Astrocyte (in vitro differentiated cells and primary cell): ENCODE results near the gene YIPF6. TPM values are rescaled to one million over a fixed set of nuclear protein-coding genes. Genes with fewer than 3 reads are reported as not detected.
"Not testable (repeated sequence)": the region's sequence is repeated elsewhere in the genome, so short reads cannot be mapped to it uniquely, and the experiment has no call there.

Experiments used
- DNase-seq: peaks from one replicate; pipeline ENCODE4 v3.0.0-alpha.2; 2010; ENCODE audit warnings: low read depth
- FAIRE-seq: peaks from 2 replicates; lab custom pipeline; 2011; peaks lifted over from hg19 to GRCh38; lab: Jason Lieb, UNC
- H2AFZ ChIP-seq: 2 replicates; pipeline ENCODE4 v1.6.0; 2012; ENCODE audit warnings: low read depth, low read length, inconsistent platforms
- H3K27ac ChIP-seq: 2 replicates; pipeline ENCODE4 v1.5.1; 2011; ENCODE audit warnings: low read depth, low read length, inconsistent platforms
- H3K27me3 ChIP-seq: 2 replicates; pipeline ENCODE4 v1.6.0; 2011; ENCODE audit warnings: low read length, inconsistent platforms; ENCODE audit not compliant: insufficient read depth
- H3K36me3 ChIP-seq: 2 replicates; pipeline ENCODE4 v1.5.1; 2011; ENCODE audit warnings: low read length, inconsistent platforms; ENCODE audit not compliant: insufficient read depth
- H3K4me1 ChIP-seq: 2 replicates; pipeline ENCODE4 v1.5.1; 2011; ENCODE audit warnings: low read length, inconsistent platforms; ENCODE audit not compliant: insufficient read depth
- H3K4me2 ChIP-seq: 2 replicates; pipeline ENCODE4 v1.6.0; 2012; ENCODE audit warnings: low read length, inconsistent platforms
- H3K4me3 ChIP-seq: 2 replicates; pipeline ENCODE4 v1.5.1; 2011; ENCODE audit warnings: low read depth, mild to moderate bottlenecking, low read length, inconsistent platforms; ENCODE audit not compliant: insufficient read depth
- H3K79me2 ChIP-seq: 2 replicates; pipeline ENCODE4 v1.6.0; 2012; ENCODE audit warnings: mild to moderate bottlenecking, low read length, inconsistent platforms; ENCODE audit not compliant: insufficient read depth
- H3K9ac ChIP-seq: 2 replicates; pipeline ENCODE4 v1.6.0; 2012; ENCODE audit warnings: mild to moderate bottlenecking, low read length, inconsistent platforms
- H3K9me3 ChIP-seq: 2 replicates; pipeline ENCODE4 v1.5.1; 2012; ENCODE audit warnings: low read depth, mild to moderate bottlenecking, low read length, inconsistent platforms; ENCODE audit not compliant: insufficient read depth
- H4K20me1 ChIP-seq: 2 replicates; pipeline ENCODE4 v1.6.0; 2012; ENCODE audit warnings: low read length, inconsistent platforms; ENCODE audit not compliant: insufficient read depth
- H3K27ac Mint-ChIP-seq: one replicate; pipeline ENCODE4 v1.8.0; 2021; ENCODE audit warnings: mild to moderate bottlenecking, mixed read lengths; ENCODE audit not compliant: unreplicated experiment
- H3K27me3 Mint-ChIP-seq: one replicate; pipeline ENCODE4 v1.8.0; 2021; ENCODE audit warnings: low read depth, mixed read lengths; ENCODE audit not compliant: unreplicated experiment
- H3K36me3 Mint-ChIP-seq: one replicate; pipeline ENCODE4 v1.8.0; 2021; ENCODE audit warnings: low read depth, mixed read lengths; ENCODE audit not compliant: unreplicated experiment
- H3K4me1 Mint-ChIP-seq: one replicate; pipeline ENCODE4 v1.8.0; 2021; ENCODE audit warnings: low read depth, mixed read lengths; ENCODE audit not compliant: unreplicated experiment
- H3K4me3 Mint-ChIP-seq: one replicate; pipeline ENCODE4 v1.8.0; 2021; ENCODE audit warnings: mild to moderate bottlenecking, moderate library complexity, mixed read lengths; ENCODE audit not compliant: unreplicated experiment
- H3K9me3 Mint-ChIP-seq: one replicate; pipeline ENCODE4 v1.8.0; 2021; ENCODE audit warnings: mild to moderate bottlenecking, mixed read lengths; ENCODE audit not compliant: unreplicated experiment
- CTCF ChIP-seq: IDR thresholded peaks from 2 replicates; pipeline ENCODE4 v1.5.1; 2011; ENCODE audit warnings: low read depth, mild to moderate bottlenecking, inconsistent platforms, low read length, moderate library complexity; ENCODE audit not compliant: insufficient read depth
- EZH2 ChIP-seq: IDR thresholded peaks from 2 replicates; pipeline ENCODE4 v1.6.1; 2012; ENCODE audit warnings: mild to moderate bottlenecking, low read length, inconsistent platforms; ENCODE audit not compliant: insufficient read depth
- total RNA-seq: library from RNA; stranded (reverse); gene quantifications from 2 replicates; pipeline ENCODE4 v1.2.1, GENCODE V29; 2021

The YIPF6 gene
- total RNA-seq, 1 donor from 2014 or later, result 33.0 TPM

GRCh38 chrX:68508799-68509198 lies 9.9 kb downstream of the YIPF6 start:
- no peak for DNase-seq
- Histone ChIP-seq H3K79me2 (peaks cover 55% of the 10 kb centered on the region), H3K9ac (no peak overlapping the region), H3K4me2 (no peak overlapping the region), H3K9me3 (no peaks in the 10 kb centered on the region), H4K20me1 (peaks cover 33% of the 10 kb centered on the region), H3K27me3 (no peaks in the 10 kb centered on the region), H3K27ac (no peak overlapping the region), H3K4me3 (no peak overlapping the region), H3K36me3 (no peaks in the 10 kb centered on the region), H2AFZ (no peak overlapping the region), H3K4me1 (peaks cover 11% of the 10 kb centered on the region)
- Mint-ChIP-seq H3K27ac (no peak overlapping the region), H3K9me3 (no peaks in the 10 kb centered on the region), H3K27me3 (no peaks in the 10 kb centered on the region), H3K4me3 (no peak overlapping the region), H3K4me1 (peaks cover 5% of the 10 kb centered on the region), H3K36me3 (no peaks in the 10 kb centered on the region)
- peak; percentile 69 for FAIRE-seq
- TF ChIP-seq CTCF, result no peak
- TF ChIP-seq EZH2, result no peak

GRCh38 chrX:68511255-68511654 lies 12.4 kb downstream of the YIPF6 start:
- FAIRE-seq (peak; percentile 93), DNase-seq (no peak)
- no peaks in the 10 kb centered on the region for H3K27me3 ChIP-seq
- H4K20me1 ChIP-seq, result peaks cover 22% of the 10 kb centered on the region
- no peak overlapping the region for H3K4me3 ChIP-seq
- peaks cover 1% of the 10 kb centered on the region for H3K4me1 Mint-ChIP-seq
- H2AFZ ChIP-seq, result no peak overlapping the region
- H3K27ac Mint-ChIP-seq, result no peak overlapping the region
- no peaks in the 10 kb centered on the region for H3K9me3 ChIP-seq
- H3K27me3 Mint-ChIP-seq, result no peaks in the 10 kb centered on the region
- peaks cover 6% of the 10 kb centered on the region for H3K4me1 ChIP-seq
- H3K9ac ChIP-seq, result no peak overlapping the region
- H3K36me3 ChIP-seq, result no peaks in the 10 kb centered on the region
- H3K79me2 ChIP-seq, result peaks cover 32% of the 10 kb centered on the region
- H3K27ac ChIP-seq, result no peak overlapping the region
- no peak for TF ChIP-seq EZH2
- peak; percentile 69 for TF ChIP-seq CTCF
- H3K4me2 ChIP-seq, result no peak overlapping the region
- H3K9me3 Mint-ChIP-seq, result no peaks in the 10 kb centered on the region
- H3K4me3 Mint-ChIP-seq, result no peak overlapping the region
- H3K36me3 Mint-ChIP-seq, result no peaks in the 10 kb centered on the region

- H3K27me3 ChIP-seq, H3K9me3 ChIP-seq, H3K79me2 ChIP-seq, H3K4me1 Mint-ChIP-seq, H3K4me2 ChIP-seq, H4K20me1 ChIP-seq, H3K36me3 ChIP-seq, H3K4me1 ChIP-seq, H3K27ac ChIP-seq, H3K27me3 Mint-ChIP-seq, DNase-seq, H3K4me3 ChIP-seq, H2AFZ ChIP-seq, H3K27ac Mint-ChIP-seq, H3K4me3 Mint-ChIP-seq, FAIRE-seq, H3K9me3 Mint-ChIP-seq, H3K9ac ChIP-seq: not testable (repeated sequence)
- H3K36me3 Mint-ChIP-seq, result peaks cover 23% of the 10 kb centered on the region
These were observed 25.8 kb downstream of the YIPF6 start for GRCh38 chrX:68524680-68525079.
